Immature natural killer cell (primary cell): ENCODE measurements around the gene MPDU1. TPM values are rescaled to one million over a fixed set of nuclear protein-coding genes. Genes with fewer than 3 reads are reported as not detected.
A peak's percentile ranks its signal among the peaks of the same experiment; 100 is the strongest.

Experiments
- DNase-seq, 3 donors: peaks; one replicate each; pipeline ENCODE4 v3.0.0; 2022; ENCODE audit warnings: mixed read lengths in 1 of 3
- H3K27ac Mint-ChIP-seq, 6 donors: one replicate each; pipeline ENCODE4 v1.8.0; 2020; ENCODE audit warnings: mixed read lengths in 6 of 6, mild to moderate bottlenecking in 5 of 6, inconsistent platforms in 4 of 6, moderate library complexity in 3 of 6
- H3K27me3 Mint-ChIP-seq, 3 donors: one replicate each; pipeline ENCODE4 v1.8.0; 2020 to 2021; ENCODE audit warnings: low read depth in 3 of 3, mild to moderate bottlenecking in 3 of 3, mixed read lengths in 3 of 3, moderate library complexity in 3 of 3, inconsistent platforms in 1 of 3
- H3K36me3 Mint-ChIP-seq, 3 donors: one replicate each; pipeline ENCODE4 v1.8.0; 2020; ENCODE audit warnings: mixed read lengths in 3 of 3, inconsistent platforms in 2 of 3, mild to moderate bottlenecking in 2 of 3
- H3K4me1 Mint-ChIP-seq, 2 donors: one replicate each; pipeline ENCODE4 v1.8.0; 2020; ENCODE audit warnings: inconsistent platforms in 2 of 2, mild to moderate bottlenecking in 2 of 2, mixed read lengths in 2 of 2, moderate library complexity in 1 of 2
- H3K4me3 Mint-ChIP-seq, 5 donors: one replicate each; pipeline ENCODE4 v1.8.0; 2020; ENCODE audit warnings: mild to moderate bottlenecking in 5 of 5, mixed read lengths in 5 of 5, inconsistent platforms in 3 of 5, moderate library complexity in 3 of 5
- H3K9me3 Mint-ChIP-seq, 6 donors: one replicate each; pipeline ENCODE4 v1.8.0; 2020; ENCODE audit warnings: mild to moderate bottlenecking in 6 of 6, mixed read lengths in 6 of 6, inconsistent platforms in 4 of 6, moderate library complexity in 3 of 6
- polyA plus RNA-seq, 3 donors: library from polyadenylated mRNA; unstranded; fragments of 300-500 nt; fragmentation: Illumina TruSeq; gene quantifications; one replicate each; pipeline ENCODE4 v1.2.3, GENCODE V29; 2021

The MPDU1 gene
- polyA plus RNA-seq, 3 donors from 2014 or later, result 31.6 to 44.0 (median 41.6) TPM

GRCh38 chr17:7569571-7569970 is 14.1 kb upstream of the MPDU1 start:
- Mint-ChIP-seq H3K27ac (peak overlapping the region in 1 of 6 donors; percentile 7), H3K9me3 (peaks cover 0 to 1% (median 0%) of the 10 kb centered on the region in 6 donors), H3K27me3 (peaks cover 17 to 23% (median 22%) of the 10 kb centered on the region in 3 donors), H3K4me3 (no peak overlapping the region), H3K36me3 (peaks cover 15 to 24% (median 22%) of the 10 kb centered on the region in 3 donors), H3K4me1 (peaks cover 23 to 24% of the 10 kb centered on the region in 2 donors)
- no peak for DNase-seq

GRCh38 chr17:7570351-7570750 is 13.3 kb upstream of the MPDU1 start:
- peaks cover 20 to 32% (median 30%) of the 10 kb centered on the region in 3 donors for H3K36me3 Mint-ChIP-seq
- H3K27me3 Mint-ChIP-seq, result peaks cover 22 to 28% (median 27%) of the 10 kb centered on the region in 3 donors
- DNase-seq, result no peak
- peak overlapping the region in 2 of 5 donors; percentile 12 to 59 for H3K4me3 Mint-ChIP-seq
- H3K4me1 Mint-ChIP-seq, result peaks cover 31 to 32% of the 10 kb centered on the region in 2 donors
- peaks cover 0 to 1% (median 0%) of the 10 kb centered on the region in 6 donors for H3K9me3 Mint-ChIP-seq
- H3K27ac Mint-ChIP-seq, result peak overlapping the region in 4 of 6 donors; percentile 41 to 96 (median 59)

- peak overlapping the region; percentile 87 to 99 (median 96) for H3K4me3 Mint-ChIP-seq
- H3K27me3 Mint-ChIP-seq, result peaks cover 31 to 46% (median 36%) of the 10 kb centered on the region in 3 donors
- H3K27ac Mint-ChIP-seq, result peak overlapping the region; percentile 96 to 100 (median 99)
- H3K4me1 Mint-ChIP-seq, result peaks cover 45 to 51% of the 10 kb centered on the region in 2 donors
- DNase-seq, result no peak
- H3K36me3 Mint-ChIP-seq, result peaks cover 31 to 51% (median 45%) of the 10 kb centered on the region in 3 donors
- H3K9me3 Mint-ChIP-seq, result peaks cover 0 to 1% (median 0%) of the 10 kb centered on the region in 6 donors
Observed at GRCh38 chr17:7572338-7572587, 11.4 kb upstream of the MPDU1 start.

DNA sequence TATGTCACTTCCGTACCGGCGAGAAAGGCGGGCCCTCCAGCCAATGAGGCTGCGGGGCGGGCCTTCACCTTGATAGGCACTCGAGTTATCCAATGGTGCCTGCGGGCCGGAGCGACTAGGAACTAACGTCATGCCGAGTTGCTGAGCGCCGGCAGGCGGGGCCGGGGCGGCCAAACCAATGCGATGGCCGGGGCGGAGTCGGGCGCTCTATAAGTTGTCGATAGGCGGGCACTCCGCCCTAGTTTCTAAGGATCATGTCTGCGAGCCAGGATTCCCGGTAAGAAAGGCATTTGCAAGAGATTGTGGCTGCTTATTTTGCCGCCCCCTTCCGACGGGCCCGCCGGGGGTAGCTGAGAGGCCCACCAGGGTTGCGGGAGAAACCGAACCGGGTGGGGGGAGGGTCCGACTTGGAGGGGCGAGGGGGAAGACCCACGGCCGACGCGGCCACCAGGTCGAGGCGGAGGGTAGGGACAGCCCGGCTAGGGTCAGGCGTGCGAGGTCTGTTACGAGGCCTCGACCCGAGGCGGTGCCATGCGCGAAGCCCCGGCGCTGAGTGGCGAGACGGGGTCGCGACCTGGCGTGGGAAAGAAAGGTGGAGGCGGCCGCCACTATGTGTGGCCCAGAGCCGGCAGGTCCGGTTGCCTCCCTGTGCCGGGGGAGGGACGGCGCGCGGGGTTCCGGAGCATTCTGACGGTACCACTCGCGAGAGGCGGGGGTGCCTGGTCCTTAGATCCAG is 10.9 kb upstream of the MPDU1 start:
- Mint-ChIP-seq H3K4me1 (peaks cover 49 to 56% of the 10 kb centered on the region in 2 donors), H3K36me3 (peaks cover 27 to 51% (median 45%) of the 10 kb centered on the region in 3 donors), H3K27me3 (peaks cover 35 to 51% (median 36%) of the 10 kb centered on the region in 3 donors), H3K4me3 (peak overlapping the region; percentile 87 to 99 (median 96)), H3K27ac (peak overlapping the region; percentile 96 to 100 (median 99)), H3K9me3 (peaks cover 0 to 1% (median 0%) of the 10 kb centered on the region in 6 donors)
- peak; percentile 100 for DNase-seq

DNA sequence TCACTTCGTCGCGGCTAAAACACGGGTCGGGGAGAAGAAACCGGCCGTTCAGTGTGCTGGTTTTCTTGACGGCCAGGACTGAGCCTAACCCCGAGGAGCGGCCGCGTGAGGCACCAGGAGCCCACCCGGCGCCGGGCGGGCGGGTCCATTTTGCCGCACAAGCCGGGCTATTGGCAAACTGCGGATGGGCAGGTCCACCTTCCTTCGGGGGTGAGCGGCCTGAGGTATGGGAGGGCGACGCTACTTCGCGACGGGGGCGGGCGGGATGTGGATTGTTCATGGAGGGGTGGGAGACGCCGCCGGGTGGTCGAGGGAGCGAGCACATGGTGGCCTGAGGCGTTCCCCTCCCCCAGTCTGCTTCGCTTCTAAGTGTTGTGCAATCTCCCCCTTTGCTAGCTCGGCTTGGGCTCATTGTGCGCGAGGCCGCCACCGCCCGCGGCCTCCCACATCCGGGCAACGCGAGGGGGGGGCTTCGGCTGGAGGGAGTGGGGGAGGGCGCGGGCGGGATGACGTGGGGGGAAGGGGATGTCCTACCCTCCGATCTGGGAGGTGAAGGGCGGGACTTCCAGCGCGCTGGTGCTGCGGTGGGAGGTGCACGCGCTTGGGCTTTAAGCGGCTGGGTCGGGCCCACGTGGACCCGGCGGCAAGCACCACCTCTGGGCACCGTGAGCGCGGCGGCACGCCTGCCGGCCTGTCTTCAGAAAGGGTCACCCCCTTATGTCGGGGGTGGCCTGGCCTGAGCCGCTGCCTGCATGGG is 10.2 kb upstream of the MPDU1 start:
- H3K36me3 Mint-ChIP-seq, result peaks cover 26 to 58% (median 49%) of the 10 kb centered on the region in 3 donors
- peak overlapping the region; percentile 87 to 99 (median 96) for H3K4me3 Mint-ChIP-seq
- peak overlapping the region; percentile 96 to 100 (median 99) for H3K27ac Mint-ChIP-seq
- peaks cover 55 to 62% of the 10 kb centered on the region in 2 donors for H3K4me1 Mint-ChIP-seq
- H3K27me3 Mint-ChIP-seq, result peaks cover 35 to 58% (median 43%) of the 10 kb centered on the region in 3 donors
- H3K9me3 Mint-ChIP-seq, result peaks cover 0 to 1% (median 0%) of the 10 kb centered on the region in 6 donors
- peak; percentile 94 to 96 (median 94) for DNase-seq

- H3K9me3 Mint-ChIP-seq, result peaks cover 0 to 1% (median 0%) of the 10 kb centered on the region in 6 donors
- peaks cover 39 to 67% (median 50%) of the 10 kb centered on the region in 3 donors for H3K27me3 Mint-ChIP-seq
- DNase-seq, result no peak
- peaks cover 60 to 67% of the 10 kb centered on the region in 2 donors for H3K4me1 Mint-ChIP-seq
- peak overlapping the region; percentile 87 to 99 (median 96) for H3K4me3 Mint-ChIP-seq
- peak overlapping the region; percentile 83 to 100 (median 96) for H3K27ac Mint-ChIP-seq
- peaks cover 24 to 66% (median 51%) of the 10 kb centered on the region in 3 donors for H3K36me3 Mint-ChIP-seq
Observed at GRCh38 chr17:7574176-7574953, 9.3 kb upstream of the MPDU1 start.

- Mint-ChIP-seq H3K4me3 (peak overlapping the region in 4 of 5 donors; percentile 87 to 99 (median 96)), H3K9me3 (peaks cover 0 to 1% (median 0%) of the 10 kb centered on the region in 6 donors), H3K4me1 (peaks cover 69 to 78% of the 10 kb centered on the region in 2 donors), H3K27me3 (peaks cover 48 to 75% (median 59%) of the 10 kb centered on the region in 3 donors), H3K36me3 (peaks cover 21 to 63% (median 49%) of the 10 kb centered on the region in 3 donors), H3K27ac (peak overlapping the region; percentile 80 to 100 (median 96))
- DNase-seq, result no peak
Observed at GRCh38 chr17:7575481-7575883, 8.2 kb upstream of the MPDU1 start.

- H3K4me3 Mint-ChIP-seq, result peak overlapping the region in 3 of 5 donors; percentile 26 to 96 (median 87)
- H3K4me1 Mint-ChIP-seq, result peaks cover 71 to 81% of the 10 kb centered on the region in 2 donors
- H3K27me3 Mint-ChIP-seq, result peaks cover 49 to 75% (median 59%) of the 10 kb centered on the region in 3 donors
- peaks cover 19 to 60% (median 49%) of the 10 kb centered on the region in 3 donors for H3K36me3 Mint-ChIP-seq
- H3K9me3 Mint-ChIP-seq, result peaks cover 0 to 1% (median 0%) of the 10 kb centered on the region in 6 donors
- peak overlapping the region; percentile 75 to 100 (median 84) for H3K27ac Mint-ChIP-seq
- no peak for DNase-seq
Observed at GRCh38 chr17:7575959-7576358, 7.7 kb upstream of the MPDU1 start.

DNA sequence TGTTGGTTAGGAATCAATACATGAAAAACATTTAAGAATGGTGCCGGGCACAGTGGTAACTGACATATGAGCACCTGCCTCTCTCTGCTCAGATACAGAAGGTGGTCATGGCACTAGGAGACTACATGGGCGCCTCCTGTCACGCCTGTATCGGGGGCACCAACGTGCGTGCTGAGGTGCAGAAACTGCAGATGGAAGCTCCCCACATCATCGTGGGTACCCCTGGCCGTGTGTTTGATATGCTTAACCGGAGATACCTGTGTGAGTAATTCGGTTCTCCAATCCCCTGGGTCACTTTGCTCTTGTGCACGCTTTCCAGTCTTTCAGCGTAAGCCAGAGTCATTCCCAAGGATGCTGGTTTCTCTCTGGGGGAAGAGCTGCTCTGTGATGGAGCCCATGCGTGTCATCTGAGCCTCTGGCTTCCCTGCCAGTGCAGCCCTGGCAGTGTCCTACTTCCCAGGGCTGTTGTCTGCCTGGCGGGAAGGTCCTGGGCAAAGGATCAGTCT is 7.2 kb upstream of the MPDU1 start:
- H3K36me3 Mint-ChIP-seq, result peaks cover 19 to 60% (median 47%) of the 10 kb centered on the region in 3 donors
- peak overlapping the region; percentile 22 to 100 (median 80) for H3K27ac Mint-ChIP-seq
- peaks cover 0 to 1% (median 0%) of the 10 kb centered on the region in 6 donors for H3K9me3 Mint-ChIP-seq
- H3K27me3 Mint-ChIP-seq, result peaks cover 49 to 75% (median 59%) of the 10 kb centered on the region in 3 donors
- H3K4me1 Mint-ChIP-seq, result peaks cover 71 to 79% of the 10 kb centered on the region in 2 donors
- peak overlapping the region; percentile 5 to 45 (median 12) for H3K4me3 Mint-ChIP-seq
- no peak for DNase-seq

DNA sequence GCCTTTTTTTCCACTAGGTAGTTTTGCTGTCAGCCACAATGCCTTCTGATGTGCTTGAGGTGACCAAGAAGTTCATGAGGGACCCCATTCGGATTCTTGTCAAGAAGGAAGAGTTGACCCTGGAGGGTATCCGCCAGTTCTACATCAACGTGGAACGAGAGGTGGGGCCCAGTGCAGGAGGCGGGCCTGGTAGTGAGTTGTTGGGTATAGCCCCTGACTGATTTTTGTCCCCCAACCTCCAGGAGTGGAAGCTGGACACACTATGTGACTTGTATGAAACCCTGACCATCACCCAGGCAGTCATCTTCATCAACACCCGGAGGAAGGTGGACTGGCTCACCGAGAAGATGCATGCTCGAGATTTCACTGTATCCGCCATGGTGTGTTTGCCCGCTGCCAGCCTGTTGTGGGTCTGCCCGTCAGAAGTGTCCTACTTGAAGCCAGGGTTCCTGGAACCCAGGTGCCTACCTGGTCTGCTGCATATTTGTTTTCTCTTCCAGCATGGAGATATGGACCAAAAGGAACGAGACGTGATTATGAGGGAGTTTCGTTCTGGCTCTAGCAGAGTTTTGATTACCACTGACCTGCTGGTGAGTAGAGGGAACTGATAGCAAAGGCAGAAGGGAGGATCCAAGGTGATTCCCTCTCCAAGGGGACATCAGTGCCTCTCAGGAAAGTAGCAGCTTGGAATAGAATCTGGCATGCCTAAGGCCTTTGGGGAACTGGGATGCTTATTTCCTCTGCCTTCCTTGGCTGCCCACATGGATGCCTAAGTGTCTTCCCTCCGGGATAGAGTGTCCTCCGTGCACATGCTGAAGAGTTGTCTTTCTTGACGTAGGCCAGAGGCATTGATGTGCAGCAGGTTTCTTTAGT is 6.1 kb upstream of the MPDU1 start:
- Mint-ChIP-seq H3K4me3 (peak overlapping the region in 2 of 5 donors; percentile 20 to 35), H3K4me1 (peaks cover 72 to 76% of the 10 kb centered on the region in 2 donors), H3K27me3 (peaks cover 46 to 70% (median 57%) of the 10 kb centered on the region in 3 donors), H3K9me3 (peaks cover 0 to 1% (median 0%) of the 10 kb centered on the region in 6 donors), H3K27ac (peak overlapping the region; percentile 26 to 96 (median 73)), H3K36me3 (peaks cover 19 to 60% (median 47%) of the 10 kb centered on the region in 3 donors)
- no peak for DNase-seq

DNA sequence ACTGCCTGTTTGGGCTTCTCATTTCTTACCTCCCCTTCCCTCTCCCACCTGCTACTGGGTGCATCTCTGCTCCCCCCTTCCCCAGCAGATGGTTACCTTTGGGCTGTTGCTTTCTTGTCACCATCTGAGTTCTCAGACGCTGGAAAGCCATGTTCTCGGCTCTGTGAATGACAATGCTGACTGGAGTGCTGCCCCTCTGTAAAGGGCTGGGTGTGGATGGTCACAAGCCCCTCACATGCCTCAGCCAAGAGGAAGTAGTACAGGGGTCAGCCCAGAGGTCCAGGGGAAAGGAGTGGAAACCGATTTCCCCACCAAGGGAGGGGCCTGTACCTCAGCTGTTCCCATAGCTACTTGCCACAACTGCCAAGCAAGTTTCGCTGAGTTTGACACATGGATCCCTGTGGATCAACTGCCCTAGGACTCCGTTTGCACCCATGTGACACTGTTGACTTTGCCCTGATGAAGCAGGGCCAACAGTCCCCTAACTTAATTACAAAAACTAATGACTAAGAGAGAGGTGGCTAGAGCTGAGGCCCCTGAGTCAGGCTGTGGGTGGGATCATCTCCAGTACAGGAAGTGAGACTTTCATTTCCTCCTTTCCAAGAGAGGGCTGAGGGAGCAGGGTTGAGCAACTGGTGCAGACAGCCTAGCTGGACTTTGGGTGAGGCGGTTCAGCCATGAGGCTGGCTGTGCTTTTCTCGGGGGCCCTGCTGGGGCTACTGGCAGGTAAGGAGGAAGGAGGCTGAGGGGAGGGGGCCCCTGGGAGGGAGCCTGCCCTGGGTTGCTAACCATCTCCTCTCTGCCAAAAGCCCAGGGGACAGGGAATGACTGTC is 4.4 kb upstream of the MPDU1 start, which contains the start of gene CD68:
Gene CD68, plus strand, starts transcription at position 638 of the 833 bp plus-strand sequence. Its CDS starts 40 bp downstream, at position 678.
- Mint-ChIP-seq H3K4me3 (peak within 1 kb of the TSS; percentile 11 to 65 (median 57)), H3K27me3 (peaks cover 41 to 62% (median 46%) of the 10 kb centered on the region in 3 donors), H3K27ac (peak within 1 kb of the TSS; percentile 80 to 96 (median 86)), H3K4me1 (peaks cover 79 to 82% of the 10 kb centered on the region in 2 donors), H3K36me3 (peaks cover 19 to 56% (median 41%) of the 10 kb centered on the region in 3 donors), H3K9me3 (no peaks in the 10 kb centered on the region)
- peak; percentile 51 to 55 (median 52) for DNase-seq
